NCI-H2107 (cell line): ENCODE measurements around the gene NXPH1.

Source experiments
- DNase-seq: peaks from one replicate; lab custom pipeline; 2025; lab: John Stamatoyannopoulos, UW

NXPH1 gene

GRCh38 chr7:8597565-8597964, 164.2 kb downstream of the NXPH1 start:
- DNase-seq = peak; percentile 23

- DNase-seq = no peak
Observed at GRCh38 chr7:8601121-8601520, 167.7 kb downstream of the NXPH1 start.

- DNase-seq = no peak
Observed at GRCh38 chr7:8605221-8605620, 171.8 kb downstream of the NXPH1 start.

GRCh38 chr7:8612584-8612983, 179.2 kb downstream of the NXPH1 start:
- DNase-seq = no peak

GRCh38 chr7:8613191-8613590, 179.8 kb downstream of the NXPH1 start:
- no peak for DNase-seq

- no peak for DNase-seq
Observed at GRCh38 chr7:8615019-8615418, 181.6 kb downstream of the NXPH1 start.

- DNase-seq = no peak
Observed at GRCh38 chr7:8618441-8619070, 185.1 kb downstream of the NXPH1 start.

- no peak for DNase-seq
Observed at GRCh38 chr7:8620169-8620568, 186.8 kb downstream of the NXPH1 start.

GRCh38 chr7:8625612-8626011, 192.2 kb downstream of the NXPH1 start:
- DNase-seq = no peak

- DNase-seq = no peak
Observed at GRCh38 chr7:8627325-8627724, 193.9 kb downstream of the NXPH1 start.

GRCh38 chr7:8628656-8629055, 195.2 kb downstream of the NXPH1 start:
- DNase-seq = no peak

GRCh38 chr7:8629504-8629903, 196.1 kb downstream of the NXPH1 start:
- no peak for DNase-seq

GRCh38 chr7:8637322-8637721, 203.9 kb downstream of the NXPH1 start:
- DNase-seq = peak; percentile 1

- DNase-seq = peak; percentile 85
Observed at GRCh38 chr7:8638076-8638475, 204.7 kb downstream of the NXPH1 start.

GRCh38 chr7:8639668-8640067, 206.3 kb downstream of the NXPH1 start:
- no peak for DNase-seq

GRCh38 chr7:8640671-8641070, 207.3 kb downstream of the NXPH1 start:
- no peak for DNase-seq

- no peak for DNase-seq
Observed at GRCh38 chr7:8668627-8669500, 235.5 kb downstream of the NXPH1 start.

GRCh38 chr7:8669501-8669851, 236.1 kb downstream of the NXPH1 start:
- DNase-seq = no peak

GRCh38 chr7:8684426-8684825, 251.0 kb downstream of the NXPH1 start:
- no peak for DNase-seq

GRCh38 chr7:8699875-8700624, 266.6 kb downstream of the NXPH1 start:
- DNase-seq = peak; percentile 5

GRCh38 chr7:8702807-8703206, 269.4 kb downstream of the NXPH1 start:
- DNase-seq = no peak

- DNase-seq = no peak
Observed at GRCh38 chr7:8710124-8710523, 276.7 kb downstream of the NXPH1 start.

- no peak for DNase-seq
Observed at GRCh38 chr7:8714791-8715190, 281.4 kb downstream of the NXPH1 start.
